K562 (cell line): Measurements from ENCODE around the gene PVALEF. TPM values are rescaled to one million over a fixed set of nuclear protein-coding genes. Genes with fewer than 3 reads are reported as not detected.

ENCODE experiments used
- ATAC-seq: fragments of 200-7000 bp; cut with Tn5 transposase; 3 replicates; pipeline ENCODE4 v1.9.1; 2020; ENCODE audit warnings: moderate library complexity
- BruUV-seq: library from RNA; stranded (reverse); fragments of 400-500 nt; replicated peaks from 2 replicates; lab custom pipeline; 2021; lab: Mats Ljungman, UMichigan
- CTCF ChIA-PET: fragments of 300-600 bp; formaldehyde crosslinking; extraction: SDS; loops from one replicate; lab custom pipeline; 2021; ENCODE audit warnings: low intra/inter-chr PET ratio; lab: Yijun Ruan, JAX
- POLR2A ChIA-PET: fragments of 300-600, 350-650 bp; sonication (Branson Sonifier 250); formaldehyde crosslinking; extraction: SDS; loops from one replicate; lab custom pipeline; 2021; ENCODE audit warnings: antibody characterized with exemption, inconsistent platforms; lab: Yijun Ruan, JAX
- DNase-seq, 4 experiments: peaks; one replicate each; pipeline versions ENCODE4 v3.0.0 to v3.0.0-alpha.2; 2011 to 2018; ENCODE audit warnings: low spot score in 3 of 4, mixed read lengths in 3 of 4; ENCODE audit errors: extremely low read depth in 1 of 4
- FAIRE-seq: peaks from 2 replicates; lab custom pipeline; 2011; peaks lifted over from hg19 to GRCh38; lab: Jason Lieb, UNC
- H2AFZ ChIP-seq: 2 replicates; pipeline ENCODE4 v1.6.0; 2011; ENCODE audit warnings: low read depth, low read length, control low read depth, inconsistent platforms
- H3K27ac ChIP-seq: fragments of 200-600 bp; 3 replicates; pipeline ENCODE4 v1.8.0; 2011; ENCODE audit warnings: low read depth, mild to moderate bottlenecking, control low read depth, inconsistent platforms, low read length, moderate library complexity, mixed read lengths; ENCODE audit errors: extremely low read depth
- H3K27me3 ChIP-seq, 2 experiments: fragments of 300-600 bp in 1 of 2; 2 replicates in 1 of 2; 3 replicates in 1 of 2; pipeline versions ENCODE4 v1.6.0 to v1.8.0; 2011; ENCODE audit warnings: inconsistent platforms in 2 of 2, low read length in 2 of 2, mild to moderate bottlenecking in 1 of 2, mixed read lengths in 1 of 2, moderate library complexity in 1 of 2; ENCODE audit not compliant: control insufficient read depth in 2 of 2, insufficient read depth in 2 of 2
- H3K36me3 ChIP-seq: fragments of 300-600 bp; 3 replicates; pipeline ENCODE4 v1.8.0; 2011; ENCODE audit warnings: mild to moderate bottlenecking, low read length, inconsistent platforms; ENCODE audit not compliant: control insufficient read depth, insufficient read depth
- H3K4me1 ChIP-seq, 2 experiments: fragments of 200-600 bp in 1 of 2; replicated peaks in 1 of 2; 2 replicates in 1 of 2; 3 replicates in 1 of 2; pipeline versions ENCODE4 v1.5.1 to v1.8.0; 2011; ENCODE audit warnings: inconsistent platforms in 2 of 2, low read length in 2 of 2, mild to moderate bottlenecking in 1 of 2, mixed read lengths in 1 of 2, moderate library complexity in 1 of 2; ENCODE audit not compliant: control insufficient read depth in 2 of 2, insufficient read depth in 2 of 2
- H3K4me2 ChIP-seq: 2 replicates; pipeline ENCODE4 v1.6.1; 2011; ENCODE audit warnings: low read length, control low read depth, inconsistent platforms, mixed read lengths; ENCODE audit not compliant: insufficient read depth
- H3K4me3 ChIP-seq: fragments of 200-600 bp; sonication (generic), shearing (Covaris generic); 2 replicates; pipeline ENCODE4 v1.5.1; 2016; ENCODE audit warnings: control low read depth, inconsistent platforms
- H3K79me2 ChIP-seq: fragments of 200-600 bp; 3 replicates; pipeline ENCODE4 v1.8.0; 2011; ENCODE audit warnings: low read length, inconsistent platforms; ENCODE audit not compliant: control insufficient read depth, insufficient read depth
- H3K9ac ChIP-seq, 2 experiments: 2 replicates each; pipeline versions ENCODE4 v1.6.0 to v1.6.1; 2011; ENCODE audit warnings: low read depth in 2 of 2, low read length in 2 of 2, control low read depth in 1 of 2, inconsistent platforms in 1 of 2, mild to moderate bottlenecking in 1 of 2, mixed read lengths in 1 of 2; ENCODE audit not compliant: insufficient read depth in 1 of 2
- H3K9me1 ChIP-seq: one replicate; pipeline ENCODE4 v1.6.0; 2011; ENCODE audit warnings: inconsistent platforms, mild to moderate bottlenecking, low read length, moderate library complexity; ENCODE audit not compliant: control insufficient read depth, insufficient read depth
- H3K9me3 ChIP-seq: replicated peaks from 2 replicates; pipeline ENCODE4 v1.5.1; 2011; ENCODE audit warnings: low read depth, low read length, inconsistent platforms; ENCODE audit not compliant: control insufficient read depth, insufficient read depth
- H4K20me1 ChIP-seq: replicated peaks from 2 replicates; pipeline ENCODE4 v1.6.1; 2011; ENCODE audit warnings: low read length, inconsistent platforms, mixed read lengths; ENCODE audit not compliant: control insufficient read depth, insufficient read depth
- EZH2 ChIP-seq: IDR thresholded peaks from 2 replicates; pipeline ENCODE4 v1.6.1; 2012; ENCODE audit warnings: low read depth, mild to moderate bottlenecking, inconsistent platforms, low read length, borderline replicate concordance
- IFI16 ChIP-seq: fragments of 250-450 bp; sonication (Bioruptor Pico); IDR thresholded peaks from 2 replicates; pipeline ENCODE4 v2.1.2; 2022; ENCODE audit warnings: mild to moderate bottlenecking, inconsistent platforms
- NCOA4 ChIP-seq: fragments of 450-650 bp; IDR thresholded peaks from 2 replicates; pipeline ENCODE4 v1.6.1; 2018; ENCODE audit warnings: mild to moderate bottlenecking; ENCODE audit not compliant: partially characterized antibody
- RFX5 ChIP-seq: IDR thresholded peaks from 2 replicates; pipeline ENCODE4 v1.6.1; 2011; ENCODE audit warnings: low read depth, mild to moderate bottlenecking, improper control_type of control experiment, low read length
- SLC30A9 ChIP-seq: fragments of 250-450 bp; sonication (Bioruptor Pico); IDR thresholded peaks from 2 replicates; pipeline ENCODE4 v1.8.0; 2022; ENCODE audit warnings: mild to moderate bottlenecking, moderate library complexity
- STAT5A ChIP-seq: IDR thresholded peaks from 2 replicates; pipeline ENCODE4 v1.6.1; 2012; ENCODE audit warnings: low read length, inconsistent platforms, borderline replicate concordance
- ZNF444 ChIP-seq: fragments of 250-450 bp; sonication (Bioruptor Pico); IDR thresholded peaks from 2 replicates; pipeline ENCODE4 v1.4.0; 2020; ENCODE audit warnings: mild to moderate bottlenecking, moderate library complexity
- ZNF445 ChIP-seq: fragments of 250-450 bp; sonication (Bioruptor Pico); IDR thresholded peaks from 2 replicates; pipeline ENCODE4 v1.4.0; 2020; ENCODE audit warnings: low read depth, mild to moderate bottlenecking, moderate library complexity
- ZNF584 ChIP-seq: fragments of 200-800 bp; sonication (Bioruptor generic); IDR thresholded peaks from 2 replicates; pipeline ENCODE4 v1.6.1; 2016; ENCODE audit warnings: low read depth, mild to moderate bottlenecking, missing genetic modification characterization, missing compliant biosample characterization
- ZNF699 ChIP-seq: fragments of 250-450 bp; sonication (Bioruptor Pico); IDR thresholded peaks from 2 replicates; pipeline ENCODE4 v1.8.0; 2021; ENCODE audit warnings: mild to moderate bottlenecking, moderate library complexity; ENCODE audit not compliant: insufficient replicate concordance
- WGBS: fragments of 100-300 bp; shearing (Covaris generic); methylation state at CpG from one replicate; pipeline ENCODE4 v1.1.6; 2016; ENCODE audit warnings: low coverage, mixed read lengths; ENCODE audit not compliant: insufficient coverage; ENCODE audit errors: missing lambda C conversion rate; 5-methylcytosine and 5-hydroxymethylcytosine counted together
- in situ Hi-C: fragments of 300-500 bp; cut with MboI; formaldehyde crosslinking; loops from 4 replicates; pipeline ENCODE4 v1.15.0; 2018; ENCODE audit warnings: inconsistent platforms, mixed read lengths
- intact Hi-C: fragments of 100-400 bp; cut with micrococcal nuclease; formaldehyde crosslinking; loops from 2 replicates; pipeline ENCODE4 v1.14.2; 2022
- polyA plus RNA-seq, 8 experiments: library from polyadenylated mRNA; depleted of rRNA in 4 of 8; stranded (reverse) in 5 of 8; unstranded in 3 of 8; fragments of >200 nt; fragmentation: Nextera tagmentation in 2 of 8; fragmentation: Illumina TruSeq in 1 of 8; extraction: Ambion mirVana in 2 of 8; extraction: Trizol in 1 of 8; gene quantifications; 2 replicates each; pipeline versions ENCODE4 v1.2.1 to v1.2.3, GENCODE V29; 2011 to 2014; ENCODE audit warnings: inconsistent platforms in 1 of 8, missing spikeins in 1 of 8
- total RNA-seq, 7 experiments: library from RNA; depleted of rRNA in 6 of 7; stranded (reverse); fragments of >200 nt in 6 of 7; fragmentation: Illumina TruSeq in 2 of 7; extraction: Trizol in 2 of 7; gene quantifications; 2 replicates each; pipeline versions ENCODE4 v1.2.1 to v1.2.3, GENCODE V29; 2011 to 2021; ENCODE audit warnings: low replicate concordance in 1 of 7
- TF ChIP-seq, protein P1 (sequence below): sonication (generic); formaldehyde crosslinking; IDR thresholded peaks from 2 replicates; pipeline ENCODE4 v1.9.0; 2022; ENCODE audit warnings: mild to moderate bottlenecking, missing genetic modification reagents
- TF ChIP-seq, protein P2 (sequence below): fragments of 250-450 bp; sonication (Bioruptor Pico); IDR thresholded peaks from 2 replicates; pipeline ENCODE4 v1.5.0; 2020; ENCODE audit warnings: mild to moderate bottlenecking, borderline replicate concordance
- TF ChIP-seq, protein P3 (sequence below): fragments of 250-450 bp; sonication (Bioruptor Pico); IDR thresholded peaks from 2 replicates; pipeline ENCODE4 v1.8.0; 2022; ENCODE audit warnings: inconsistent platforms
- TF ChIP-seq, protein P4 (sequence below), 3 experiments: IDR thresholded peaks in 2 of 3; conservative IDR thresholded peaks in 1 of 3; 2 replicates each; pipeline ENCODE4 v1.5.1; 2011 to 2012; ENCODE audit warnings: low read length in 3 of 3, mild to moderate bottlenecking in 3 of 3, control low read depth in 2 of 3, improper control_type of control experiment in 1 of 3, inconsistent platforms in 1 of 3, low read depth in 1 of 3, mixed read lengths in 1 of 3, moderate library complexity in 1 of 3; ENCODE audit not compliant: insufficient read depth in 2 of 3
- TF ChIP-seq, protein P5 (sequence below), 3 experiments: fragments of 200-800 bp in 1 of 3; sonication (Bioruptor generic) in 1 of 3; sonication (generic) in 1 of 3; formaldehyde crosslinking in 1 of 3; IDR thresholded peaks; 2 replicates each; pipeline versions ENCODE4 v1.6.1 to v1.8.0; 2016 to 2022; ENCODE audit warnings: mild to moderate bottlenecking in 2 of 3, missing compliant biosample characterization in 2 of 3, missing genetic modification characterization in 2 of 3, missing genetic modification reagents in 1 of 3

The PVALEF gene
- total and polyA plus RNA-seq, 9 of the 15 experiments (the other 6 are each of a cell fraction or from before 2014, with no cell fraction given) = not detected

DNA sequence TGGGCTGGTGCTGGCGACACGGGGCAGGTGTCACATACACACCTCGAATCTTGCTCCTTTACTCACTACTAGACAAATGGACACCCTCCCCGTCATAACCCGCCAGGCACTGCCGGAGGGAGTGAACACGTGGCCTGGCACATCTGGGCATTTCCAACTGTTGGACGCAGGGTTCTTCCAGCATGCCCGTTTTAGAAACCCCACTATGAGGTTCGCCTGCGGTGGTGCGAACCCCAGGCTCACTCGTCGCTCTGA lies 64.3 kb downstream of the PVALEF start:
- BruUV-seq = no TSS peak
- Histone ChIP-seq H4K20me1 (peaks cover 17% of the 10 kb centered on the region), H3K4me3 (no peak overlapping the region), H3K9ac (no peak overlapping the region; a peak in 1 of 4 replicates), H3K9me1 (peaks cover 3% of the 10 kb centered on the region), H3K4me1 (peaks cover 12 to 50% of the 10 kb centered on the region in 2 experiments), H3K79me2 (no peaks in the 10 kb centered on the region; the same call in 2 of the 3 replicates), H3K27me3 (no peaks in the 10 kb centered on the region), H3K27ac (no peak overlapping the region), H3K9me3 (no peaks in the 10 kb centered on the region), H3K36me3 (peaks cover 29% of the 10 kb centered on the region; the same call in 2 of the 3 replicates), H2AFZ (no peak overlapping the region), H3K4me2 (no peak overlapping the region)
- TF ChIP-seq SLC30A9 = no peak
- no peak for TF ChIP-seq ZNF584 (CRISPR knock-in tag)
- no peak for TF ChIP-seq IFI16
- TF ChIP-seq STAT5A = no peak
- TF ChIP-seq, protein P1, sequence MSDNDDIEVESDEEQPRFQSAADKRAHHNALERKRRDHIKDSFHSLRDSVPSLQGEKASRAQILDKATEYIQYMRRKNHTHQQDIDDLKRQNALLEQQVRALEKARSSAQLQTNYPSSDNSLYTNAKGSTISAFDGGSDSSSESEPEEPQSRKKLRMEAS = no peak
- TF ChIP-seq EZH2 = no peak
- TF ChIP-seq, protein P2, sequence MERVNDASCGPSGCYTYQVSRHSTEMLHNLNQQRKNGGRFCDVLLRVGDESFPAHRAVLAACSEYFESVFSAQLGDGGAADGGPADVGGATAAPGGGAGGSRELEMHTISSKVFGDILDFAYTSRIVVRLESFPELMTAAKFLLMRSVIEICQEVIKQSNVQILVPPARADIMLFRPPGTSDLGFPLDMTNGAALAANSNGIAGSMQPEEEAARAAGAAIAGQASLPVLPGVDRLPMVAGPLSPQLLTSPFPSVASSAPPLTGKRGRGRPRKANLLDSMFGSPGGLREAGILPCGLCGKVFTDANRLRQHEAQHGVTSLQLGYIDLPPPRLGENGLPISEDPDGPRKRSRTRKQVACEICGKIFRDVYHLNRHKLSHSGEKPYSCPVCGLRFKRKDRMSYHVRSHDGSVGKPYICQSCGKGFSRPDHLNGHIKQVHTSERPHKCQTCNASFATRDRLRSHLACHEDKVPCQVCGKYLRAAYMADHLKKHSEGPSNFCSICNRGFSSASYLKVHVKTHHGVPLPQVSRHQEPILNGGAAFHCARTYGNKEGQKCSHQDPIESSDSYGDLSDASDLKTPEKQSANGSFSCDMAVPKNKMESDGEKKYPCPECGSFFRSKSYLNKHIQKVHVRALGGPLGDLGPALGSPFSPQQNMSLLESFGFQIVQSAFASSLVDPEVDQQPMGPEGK (CRISPR knock-in tag) = no peak
- TF ChIP-seq, protein P3, sequence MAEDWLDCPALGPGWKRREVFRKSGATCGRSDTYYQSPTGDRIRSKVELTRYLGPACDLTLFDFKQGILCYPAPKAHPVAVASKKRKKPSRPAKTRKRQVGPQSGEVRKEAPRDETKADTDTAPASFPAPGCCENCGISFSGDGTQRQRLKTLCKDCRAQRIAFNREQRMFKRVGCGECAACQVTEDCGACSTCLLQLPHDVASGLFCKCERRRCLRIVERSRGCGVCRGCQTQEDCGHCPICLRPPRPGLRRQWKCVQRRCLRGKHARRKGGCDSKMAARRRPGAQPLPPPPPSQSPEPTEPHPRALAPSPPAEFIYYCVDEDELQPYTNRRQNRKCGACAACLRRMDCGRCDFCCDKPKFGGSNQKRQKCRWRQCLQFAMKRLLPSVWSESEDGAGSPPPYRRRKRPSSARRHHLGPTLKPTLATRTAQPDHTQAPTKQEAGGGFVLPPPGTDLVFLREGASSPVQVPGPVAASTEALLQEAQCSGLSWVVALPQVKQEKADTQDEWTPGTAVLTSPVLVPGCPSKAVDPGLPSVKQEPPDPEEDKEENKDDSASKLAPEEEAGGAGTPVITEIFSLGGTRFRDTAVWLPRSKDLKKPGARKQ (CRISPR knock-in tag) = no peak
- TF ChIP-seq, protein P4, sequence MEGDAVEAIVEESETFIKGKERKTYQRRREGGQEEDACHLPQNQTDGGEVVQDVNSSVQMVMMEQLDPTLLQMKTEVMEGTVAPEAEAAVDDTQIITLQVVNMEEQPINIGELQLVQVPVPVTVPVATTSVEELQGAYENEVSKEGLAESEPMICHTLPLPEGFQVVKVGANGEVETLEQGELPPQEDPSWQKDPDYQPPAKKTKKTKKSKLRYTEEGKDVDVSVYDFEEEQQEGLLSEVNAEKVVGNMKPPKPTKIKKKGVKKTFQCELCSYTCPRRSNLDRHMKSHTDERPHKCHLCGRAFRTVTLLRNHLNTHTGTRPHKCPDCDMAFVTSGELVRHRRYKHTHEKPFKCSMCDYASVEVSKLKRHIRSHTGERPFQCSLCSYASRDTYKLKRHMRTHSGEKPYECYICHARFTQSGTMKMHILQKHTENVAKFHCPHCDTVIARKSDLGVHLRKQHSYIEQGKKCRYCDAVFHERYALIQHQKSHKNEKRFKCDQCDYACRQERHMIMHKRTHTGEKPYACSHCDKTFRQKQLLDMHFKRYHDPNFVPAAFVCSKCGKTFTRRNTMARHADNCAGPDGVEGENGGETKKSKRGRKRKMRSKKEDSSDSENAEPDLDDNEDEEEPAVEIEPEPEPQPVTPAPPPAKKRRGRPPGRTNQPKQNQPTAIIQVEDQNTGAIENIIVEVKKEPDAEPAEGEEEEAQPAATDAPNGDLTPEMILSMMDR (IDR thresholded peaks at IDR 0.05 in 2 of 3, conservative IDR thresholded peaks at IDR 0.05 in 1 of 3; ENCODE audit: insufficient read depth in 2 of 3, low read depth in 1 of 3, low read length in 3 of 3) = no peak
- TF ChIP-seq NCOA4 = no peak
- TF ChIP-seq ZNF699 (CRISPR knock-in tag) = no peak
- no peak for TF ChIP-seq ZNF444 (CRISPR knock-in tag)
- no peak for TF ChIP-seq ZNF445 (CRISPR knock-in tag)
- TF ChIP-seq, protein P5, sequence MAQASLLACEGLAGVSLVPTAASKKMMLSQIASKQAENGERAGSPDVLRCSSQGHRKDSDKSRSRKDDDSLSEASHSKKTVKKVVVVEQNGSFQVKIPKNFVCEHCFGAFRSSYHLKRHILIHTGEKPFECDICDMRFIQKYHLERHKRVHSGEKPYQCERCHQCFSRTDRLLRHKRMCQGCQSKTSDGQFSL (CRISPR knock-in tag; IDR thresholded peaks at IDR 0.05) = no peak
- TF ChIP-seq, protein P5 (tag; IDR thresholded peaks at IDR 0.05) = no peak
- no peak for TF ChIP-seq RFX5
- in situ Hi-C loops (loop anchor here (5.0 to 25.0 kb wide), 2 partner anchors 92 to 227 kb away; no protein-coding TSS in a partner anchor), intact Hi-C loops (loop anchor here (5.0 to 10.0 kb wide), 2 partner anchors 87 to 245 kb away; no protein-coding TSS in a partner anchor)
- POLR2A ChIA-PET = interaction anchor here (0.6 to 1.3 kb wide), 4 partner anchors 9 to 243 kb away, joined by 3 to 5 read pairs (median 4); partner anchors contain the start of genes NDUFAF8 and TEPSIN
- no peak for ATAC-seq
- no peak for FAIRE-seq
- DNase-seq = no peak
- WGBS = 85% methylated on average over 14 of the region's 14 CpGs
- CTCF ChIA-PET = interaction anchor here (1.6 kb wide), 1 partner anchor 86 kb away, joined by 8 read pairs; no protein-coding TSS in a partner anchor
